ENCODE data around the gene CDK9. TPM values are rescaled to one million over a fixed set of nuclear protein-coding genes. Genes with fewer than 3 reads are reported as not detected.
A peak's percentile ranks its signal among the peaks of the same experiment; 100 is the strongest.
"Not testable (repeated sequence)": the region's sequence is repeated elsewhere in the genome, so short reads cannot be mapped to it uniquely, and the experiment has no call there.

CDK9 gene
- total and polyA plus RNA-seq, 11 donors, result 26.2 to 60.3 (median 40.2) TPM

- ATAC-seq (peak in 3 of 4 donors; percentile 8 to 30 (median 30)), DNase-seq (peak in 3 of 5 donors; percentile 70 to 80 (median 79))
- peaks cover 0 to 68% (median 28%) of the 10 kb centered on the region in 9 donors for H3K36me3 ChIP-seq
- 27 to 46% (median 34%) methylated on average over 12 to 17 of the region's 17 CpGs for WGBS, 4 donors
- H3K27ac ChIP-seq, result peak overlapping the region; percentile 63 to 98 (median 86)
- intact Hi-C loops (cut with DNase I), result no loop called here
- no peaks in the 10 kb centered on the region for H3K27me3 ChIP-seq
- H3K9me3 ChIP-seq, result no peaks in the 10 kb centered on the region
- TF ChIP-seq CTCF (IDR thresholded peaks at IDR 0.05) (no peak), POLR2A (IDR thresholded peaks at IDR 0.05) (no peak)
- H3K4me3 ChIP-seq, result peak overlapping the region in 6 of 12 donors; percentile 4 to 37 (median 14)
- H3K4me1 ChIP-seq, result peaks cover 9 to 100% (median 81%) of the 10 kb centered on the region in 12 donors
Observed at GRCh38 chr9:127835991-127836516, 50.2 kb downstream of the CDK9 start.

DNA sequence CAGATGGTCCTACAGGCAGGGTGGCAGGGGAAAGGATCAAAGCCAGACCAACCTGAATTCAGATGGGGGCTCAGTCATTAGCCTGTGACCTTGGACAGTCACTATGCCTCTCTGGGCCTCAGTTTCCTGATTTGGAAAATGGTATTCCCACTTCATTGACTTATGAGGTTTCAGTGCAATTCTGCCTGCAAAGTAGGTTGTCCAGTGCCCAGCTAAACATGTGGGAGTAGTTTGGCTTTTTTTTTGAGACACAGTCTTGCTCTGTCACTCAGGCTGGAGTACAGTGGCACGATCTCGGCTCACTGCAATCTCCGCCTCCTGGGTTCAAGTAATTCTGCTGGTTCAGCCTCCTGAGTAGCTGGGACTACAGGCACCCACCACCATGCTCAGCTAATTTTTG, 50.7 kb downstream of the CDK9 start:
- H3K4me3 ChIP-seq, result peak overlapping the region in 5 of 12 donors; percentile 12 to 37 (median 14)
- H3K27me3 ChIP-seq; intact Hi-C loops (cut with DNase I); ATAC-seq; H3K9me3 ChIP-seq; DNase-seq: not testable (repeated sequence)
- WGBS, 4 donors, result 67 to 86% (median 75%) methylated on average over 3 of the region's 3 CpGs
- peak overlapping the region; percentile 53 to 98 (median 86) for H3K27ac ChIP-seq
- peaks cover 0 to 73% (median 33%) of the 10 kb centered on the region in 9 donors for H3K36me3 ChIP-seq
- peaks cover 9 to 99% (median 86%) of the 10 kb centered on the region in 12 donors for H3K4me1 ChIP-seq

DNA sequence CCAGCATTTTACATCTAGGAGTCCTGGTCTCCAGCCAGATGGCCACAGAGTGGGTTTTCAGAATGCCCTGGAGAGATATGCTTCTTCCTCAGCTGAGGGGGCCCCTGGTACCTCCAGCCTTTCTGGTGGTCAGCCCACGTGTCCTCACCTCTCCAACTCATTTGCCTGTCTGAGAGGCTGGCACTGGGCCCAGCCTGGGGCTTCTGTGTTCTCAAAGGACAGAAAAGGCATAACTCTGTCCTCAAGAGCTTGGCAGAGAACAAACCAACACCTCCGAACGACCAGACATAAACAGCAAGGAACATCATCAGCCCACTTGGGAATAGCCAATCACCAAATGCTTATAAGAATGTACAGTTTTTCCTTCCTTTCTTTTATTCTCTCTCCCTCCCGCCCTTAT, 51.5 kb downstream of the CDK9 start:
- Histone ChIP-seq H3K4me1 (peaks cover 9 to 98% (median 86%) of the 10 kb centered on the region in 12 donors), H3K27me3 (no peaks in the 10 kb centered on the region), H3K4me3 (no peak overlapping the region), H3K36me3 (peaks cover 0 to 78% (median 41%) of the 10 kb centered on the region in 9 donors), H3K27ac (peak overlapping the region; percentile 53 to 98 (median 86)), H3K9me3 (no peaks in the 10 kb centered on the region)
- no peak for ATAC-seq
- intact Hi-C loops (cut with DNase I), result no loop called here
- 33 to 38% (median 34%) methylated on average over 4 of the region's 4 CpGs for WGBS, 4 donors
- TF ChIP-seq CTCF (IDR thresholded peaks at IDR 0.05) (no peak), POLR2A (IDR thresholded peaks at IDR 0.05) (no peak)
- DNase-seq, result no peak

GRCh38 chr9:127838375-127839078, 52.7 kb downstream of the CDK9 start:
- intact Hi-C loops (cut with DNase I), result no loop called here
- H3K4me3 ChIP-seq, result peak overlapping the region in 7 of 12 donors; percentile 8 to 23 (median 19)
- peak; percentile 49 to 91 (median 81) for ATAC-seq
- no peaks in the 10 kb centered on the region for H3K27me3 ChIP-seq
- peak overlapping the region; percentile 67 to 98 (median 88) for H3K27ac ChIP-seq
- no peak for TF ChIP-seq CTCF (IDR thresholded peaks at IDR 0.05)
- peak in 1 of 2 donors; percentile 27 for TF ChIP-seq POLR2A (IDR thresholded peaks at IDR 0.05)
- H3K9me3 ChIP-seq, result no peaks in the 10 kb centered on the region
- 31 to 49% (median 45%) methylated on average over 13 to 18 of the region's 18 CpGs for WGBS, 4 donors
- peaks cover 0 to 78% (median 47%) of the 10 kb centered on the region in 9 donors for H3K36me3 ChIP-seq
- H3K4me1 ChIP-seq, result peaks cover 9 to 97% (median 84%) of the 10 kb centered on the region in 12 donors
- DNase-seq, result peak; percentile 71 to 95 (median 86)

Small RNA genes lying within 50 kb of the gene (microRNA-seq; reads per million reads assigned to microRNA genes)
- gene MIR2861 (0 reads per million in 4 donors), gene MIR3960 (0 to 0.60 (median 0) reads per million in 4 donors)

Other genes starting within 250 kb of the CDK9 start
- gene STXBP1, start 173.8 kb upstream of the CDK9 start, total RNA-seq, result 100 to 1,000 TPM in 1 of 9 donors, 10 to 100 TPM in 8; 35.9 to 102 (median 50.2) TPM
- gene STXBP1, start 173.8 kb upstream of the CDK9 start, polyA plus RNA-seq, result 10 to 100 TPM; 14.0 to 23.7 TPM
- gene CFAP157, start 79.0 kb upstream of the CDK9 start, total RNA-seq, result under 1 TPM in 2 of 9 donors, not detected in 7; 0.15 to 0.87 TPM
- gene CFAP157, start 79.0 kb upstream of the CDK9 start, polyA plus RNA-seq, result under 1 TPM; 0.08 TPM
- gene PTRH1, start 70.4 kb upstream of the CDK9 start, total RNA-seq, result 10 to 100 TPM in 7 of 9 donors, 1 to 10 TPM in 2; 7.3 to 30.5 (median 13.5) TPM
- 10 to 100 TPM; 14.0 to 44.7 TPM for gene PTRH1, start 70.4 kb upstream of the CDK9 start, polyA plus RNA-seq
- gene TTC16, start 70.0 kb upstream of the CDK9 start, total RNA-seq, result under 1 TPM in 8 of 9 donors, not detected in 1; 0.09 to 0.61 (median 0.24) TPM
- gene TTC16, start 70.0 kb upstream of the CDK9 start, polyA plus RNA-seq, result under 1 TPM in 1 of 2 donors, not detected in 1; 0.34 TPM
- gene TOR2A, start 50.7 kb upstream of the CDK9 start, total RNA-seq, result 1 to 10 TPM; 1.7 to 9.2 (median 3.3) TPM
- 1 to 10 TPM; 3.4 to 5.2 TPM for gene TOR2A, start 50.7 kb upstream of the CDK9 start, polyA plus RNA-seq
- 10 to 100 TPM; 13.7 to 38.9 (median 16.9) TPM for gene SH2D3C, start 7.4 kb upstream of the CDK9 start, total RNA-seq
- gene SH2D3C, start 7.4 kb upstream of the CDK9 start, polyA plus RNA-seq, result 10 to 100 TPM; 21.1 to 24.8 TPM
- gene FPGS, start 16.8 kb downstream of the CDK9 start, total RNA-seq, result 10 to 100 TPM; 39.9 to 55.1 (median 41.5) TPM
- 10 to 100 TPM; 36.8 to 50.1 TPM for gene FPGS, start 16.8 kb downstream of the CDK9 start, polyA plus RNA-seq
- gene ENG, start 68.6 kb downstream of the CDK9 start, total RNA-seq, result 100 to 1,000 TPM; 116 to 252 (median 133) TPM
- 100 to 1,000 TPM; 156 to 245 TPM for gene ENG, start 68.6 kb downstream of the CDK9 start, polyA plus RNA-seq
- gene AK1, start 91.6 kb downstream of the CDK9 start, total RNA-seq, result 100 to 1,000 TPM; 415 to 810 (median 586) TPM
- 1,000 to 10,000 TPM in 1 of 2 donors, 100 to 1,000 TPM in 1; 312 to 1,060 TPM for gene AK1, start 91.6 kb downstream of the CDK9 start, polyA plus RNA-seq
- gene ST6GALNAC6, start 113.6 kb downstream of the CDK9 start, total RNA-seq, result 10 to 100 TPM; 28.4 to 75.9 (median 45.6) TPM
- gene ST6GALNAC6, start 113.6 kb downstream of the CDK9 start, polyA plus RNA-seq, result 10 to 100 TPM; 35.7 to 37.5 TPM
- gene ST6GALNAC4, start 131.0 kb downstream of the CDK9 start, total RNA-seq, result 10 to 100 TPM; 28.3 to 66.1 (median 42.6) TPM
- 10 to 100 TPM; 17.0 to 72.0 TPM for gene ST6GALNAC4, start 131.0 kb downstream of the CDK9 start, polyA plus RNA-seq
- gene PIP5KL1, start 144.7 kb downstream of the CDK9 start, total RNA-seq, result under 1 TPM in 7 of 9 donors, not detected in 2; 0.33 to 0.77 (median 0.51) TPM
- under 1 TPM; 0.12 to 0.15 TPM for gene PIP5KL1, start 144.7 kb downstream of the CDK9 start, polyA plus RNA-seq
- 10 to 100 TPM in 7 of 9 donors, 1 to 10 TPM in 2; 7.2 to 19.5 (median 11.7) TPM for gene DPM2, start 151.8 kb downstream of the CDK9 start, total RNA-seq
- gene DPM2, start 151.8 kb downstream of the CDK9 start, polyA plus RNA-seq, result 10 to 100 TPM; 15.3 to 31.7 TPM
- gene EEIG1, start 195.0 kb downstream of the CDK9 start, total RNA-seq, result 10 to 100 TPM in 7 of 9 donors, 1 to 10 TPM in 2; 5.4 to 45.2 (median 24.1) TPM
- gene EEIG1, start 195.0 kb downstream of the CDK9 start, polyA plus RNA-seq, result 10 to 100 TPM in 1 of 2 donors, 1 to 10 TPM in 1; 9.2 to 10.4 TPM

Measured in heart left ventricle (tissue), 16 donors.